ENCODE data around the gene LTB4R2.
"Not testable (repeated sequence)": the region's sequence is repeated elsewhere in the genome, so short reads cannot be mapped to it uniquely, and the experiment has no call there.

LTB4R2 gene

GRCh38 chr14:24347134-24347533 is 37.2 kb downstream of the LTB4R2 start:
- H3K27me3 ChIP-seq = peaks cover 29% of the 10 kb centered on the region
- no peaks in the 10 kb centered on the region for H3K4me1 ChIP-seq (ENCODE audit: control insufficient read depth in 1 of 2, insufficient read depth in 1 of 2, low read depth in 1 of 2, low read length in 1 of 2)
- H3K4me3 ChIP-seq (ENCODE audit: low read depth in 1 of 2, low read length in 1 of 2) = no peak overlapping the region
- TF ChIP-seq, protein P1, sequence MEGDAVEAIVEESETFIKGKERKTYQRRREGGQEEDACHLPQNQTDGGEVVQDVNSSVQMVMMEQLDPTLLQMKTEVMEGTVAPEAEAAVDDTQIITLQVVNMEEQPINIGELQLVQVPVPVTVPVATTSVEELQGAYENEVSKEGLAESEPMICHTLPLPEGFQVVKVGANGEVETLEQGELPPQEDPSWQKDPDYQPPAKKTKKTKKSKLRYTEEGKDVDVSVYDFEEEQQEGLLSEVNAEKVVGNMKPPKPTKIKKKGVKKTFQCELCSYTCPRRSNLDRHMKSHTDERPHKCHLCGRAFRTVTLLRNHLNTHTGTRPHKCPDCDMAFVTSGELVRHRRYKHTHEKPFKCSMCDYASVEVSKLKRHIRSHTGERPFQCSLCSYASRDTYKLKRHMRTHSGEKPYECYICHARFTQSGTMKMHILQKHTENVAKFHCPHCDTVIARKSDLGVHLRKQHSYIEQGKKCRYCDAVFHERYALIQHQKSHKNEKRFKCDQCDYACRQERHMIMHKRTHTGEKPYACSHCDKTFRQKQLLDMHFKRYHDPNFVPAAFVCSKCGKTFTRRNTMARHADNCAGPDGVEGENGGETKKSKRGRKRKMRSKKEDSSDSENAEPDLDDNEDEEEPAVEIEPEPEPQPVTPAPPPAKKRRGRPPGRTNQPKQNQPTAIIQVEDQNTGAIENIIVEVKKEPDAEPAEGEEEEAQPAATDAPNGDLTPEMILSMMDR (IDR thresholded peaks at IDR 0.05) = no peak
- H3K9me3 ChIP-seq = no peaks in the 10 kb centered on the region
- no peak overlapping the region for H3K27ac ChIP-seq
- H3K36me3 ChIP-seq = no peaks in the 10 kb centered on the region

- Histone ChIP-seq H3K4me1 (ENCODE audit: control insufficient read depth in 1 of 2, insufficient read depth in 1 of 2, low read depth in 1 of 2, low read length in 1 of 2) (no peaks in the 10 kb centered on the region), H3K27ac (no peak overlapping the region), H3K36me3 (no peaks in the 10 kb centered on the region), H3K9me3 (no peaks in the 10 kb centered on the region), H3K27me3 (peaks cover 39% of the 10 kb centered on the region), H3K4me3 (ENCODE audit: low read depth in 1 of 2, low read length in 1 of 2) (no peak overlapping the region)
- TF ChIP-seq, protein P1 (IDR thresholded peaks at IDR 0.05) = no peak
Measured at GRCh38 chr14:24348186-24348585, 38.2 kb downstream of the LTB4R2 start.

DNA sequence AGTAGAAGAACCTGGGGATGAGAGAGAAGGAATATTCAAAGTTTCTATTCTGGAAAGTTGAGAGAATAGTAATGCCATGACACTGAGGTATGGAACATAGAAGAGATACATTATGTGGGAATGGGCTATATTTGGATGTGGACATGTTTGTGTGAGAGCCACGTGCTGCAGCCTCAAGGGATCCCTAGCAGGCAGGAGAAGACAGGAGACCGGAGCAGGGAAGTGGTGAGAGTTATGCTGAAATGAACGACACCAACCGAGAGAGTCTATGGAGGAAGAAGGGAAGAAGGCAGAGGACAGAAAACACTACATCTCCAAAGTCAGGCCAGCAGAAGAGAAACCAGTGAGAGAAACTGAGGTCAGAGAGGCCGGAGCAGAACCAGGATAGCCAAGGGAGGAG is 39.8 kb downstream of the LTB4R2 start:
- Histone ChIP-seq H3K27me3 (peaks cover 39% of the 10 kb centered on the region), H3K9me3 (no peaks in the 10 kb centered on the region), H3K4me3 (ENCODE audit: low read depth in 1 of 2, low read length in 1 of 2) (no peak overlapping the region), H3K27ac (no peak overlapping the region), H3K36me3 (no peaks in the 10 kb centered on the region), H3K4me1 (ENCODE audit: control insufficient read depth in 1 of 2, insufficient read depth in 1 of 2, low read depth in 1 of 2, low read length in 1 of 2) (no peaks in the 10 kb centered on the region)
- TF ChIP-seq, protein P1 (IDR thresholded peaks at IDR 0.05) = no peak

DNA sequence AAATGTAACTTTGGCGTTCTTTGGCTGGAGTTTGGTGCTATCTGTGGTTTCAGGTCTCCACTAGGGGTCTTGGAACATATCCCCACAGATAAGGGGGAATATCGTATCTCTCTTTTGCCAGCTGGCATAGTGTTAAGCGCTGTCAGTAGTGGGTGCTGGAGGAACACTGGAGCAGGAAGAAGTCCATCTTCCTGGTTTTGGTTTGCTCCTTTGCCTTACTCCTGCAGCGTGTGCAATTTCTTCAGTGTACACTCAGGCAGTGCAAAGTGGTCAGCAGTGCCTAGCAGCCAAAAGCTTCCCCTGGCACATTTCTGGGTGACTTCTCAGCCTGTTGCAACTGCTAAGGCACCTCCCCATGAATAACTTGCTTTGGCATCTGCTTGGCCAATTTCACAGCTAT is 41.6 kb downstream of the LTB4R2 start:
- Histone ChIP-seq H3K9me3 (no peaks in the 10 kb centered on the region), H3K27ac (no peak overlapping the region), H3K36me3 (no peaks in the 10 kb centered on the region), H3K4me3 (ENCODE audit: low read depth in 1 of 2, low read length in 1 of 2) (no peak overlapping the region), H3K27me3 (peaks cover 39% of the 10 kb centered on the region), H3K4me1 (ENCODE audit: control insufficient read depth in 1 of 2, insufficient read depth in 1 of 2, low read depth in 1 of 2, low read length in 1 of 2) (peaks cover 3 to 6% of the 10 kb centered on the region in 2 experiments)
- TF ChIP-seq, protein P1 (IDR thresholded peaks at IDR 0.05) = no peak

GRCh38 chr14:24353559-24354481 is 43.9 kb downstream of the LTB4R2 start:
- Histone ChIP-seq H3K27ac (no peak overlapping the region), H3K9me3 (no peaks in the 10 kb centered on the region), H3K36me3 (no peaks in the 10 kb centered on the region), H3K4me3 (ENCODE audit: low read depth in 1 of 2, low read length in 1 of 2) (no peak overlapping the region), H3K4me1 (ENCODE audit: control insufficient read depth in 1 of 2, insufficient read depth in 1 of 2, low read depth in 1 of 2, low read length in 1 of 2) (peaks cover 3 to 6% of the 10 kb centered on the region in 2 experiments), H3K27me3 (peaks cover 34% of the 10 kb centered on the region)
- TF ChIP-seq, protein P1 (IDR thresholded peaks at IDR 0.05) = no peak

DNA sequence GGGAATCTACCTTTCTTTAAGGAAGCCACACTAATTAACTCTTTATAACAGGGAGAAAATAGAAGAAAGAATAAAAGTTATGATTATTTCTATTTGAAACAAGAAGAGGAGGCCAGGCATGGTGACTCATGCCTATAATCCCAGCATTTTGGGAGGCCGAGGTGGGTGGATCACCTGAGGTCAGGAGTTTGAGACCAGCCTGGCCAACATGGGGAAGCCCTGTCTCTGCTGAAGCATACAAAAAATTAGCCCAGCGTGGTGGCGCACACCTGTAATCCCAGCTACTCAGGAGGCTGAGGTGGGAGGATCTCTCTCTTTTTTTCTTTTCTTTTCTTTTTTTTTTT is 44.5 kb downstream of the LTB4R2 start:
- H3K4me3 ChIP-seq (ENCODE audit: low read depth in 1 of 2, low read length in 1 of 2); H3K36me3 ChIP-seq; H3K4me1 ChIP-seq (ENCODE audit: control insufficient read depth in 1 of 2, insufficient read depth in 1 of 2, low read depth in 1 of 2, low read length in 1 of 2); H3K9me3 ChIP-seq; H3K27ac ChIP-seq: not testable (repeated sequence)
- H3K27me3 ChIP-seq = peaks cover 27% of the 10 kb centered on the region
